Glomerular visceral epithelial cell (primary cell): ENCODE measurements around the gene CSNK1D.
"Not testable (repeated sequence)": the region's sequence is repeated elsewhere in the genome, so short reads cannot be mapped to it uniquely, and the experiment has no call there.

Experiments used
- DNase-seq: peaks from one replicate; pipeline ENCODE4 v3.0.0-alpha.2; 2016; ENCODE audit errors: extremely low spot score

The CSNK1D gene

GRCh38 chr17:82274134-82275020, 877 bp upstream of the CSNK1D start:
- DNase-seq = no peak

GRCh38 chr17:82272495-82273326, 789 bp downstream of the CSNK1D start:
- DNase-seq = peak; percentile 27

GRCh38 chr17:82271401-82271800, 2.1 kb downstream of the CSNK1D start:
- no peak for DNase-seq

GRCh38 chr17:82270651-82271050, 2.8 kb downstream of the CSNK1D start:
- DNase-seq = no peak

- no peak for DNase-seq
Observed at GRCh38 chr17:82269882-82270500, 3.5 kb downstream of the CSNK1D start.

- no peak for DNase-seq
Observed at GRCh38 chr17:82269138-82269881, 4.2 kb downstream of the CSNK1D start.

GRCh38 chr17:82267575-82268379, 5.7 kb downstream of the CSNK1D start:
- DNase-seq = peak; percentile 95

- DNase-seq = no peak
Observed at GRCh38 chr17:82266142-82266541, 7.4 kb downstream of the CSNK1D start.

GRCh38 chr17:82263641-82264040, 9.9 kb downstream of the CSNK1D start:
- no peak for DNase-seq

GRCh38 chr17:82262344-82262743, 11.2 kb downstream of the CSNK1D start:
- DNase-seq = no peak

- not testable (repeated sequence) for DNase-seq
Observed at GRCh38 chr17:82259972-82260961, 13.2 kb downstream of the CSNK1D start.

- no peak for DNase-seq
Observed at GRCh38 chr17:82258555-82258954, 14.9 kb downstream of the CSNK1D start.

GRCh38 chr17:82257473-82257872, 16.0 kb downstream of the CSNK1D start:
- no peak for DNase-seq

GRCh38 chr17:82256242-82256885, 17.1 kb downstream of the CSNK1D start:
- no peak for DNase-seq

- DNase-seq = no peak
Observed at GRCh38 chr17:82255402-82255972, 18.0 kb downstream of the CSNK1D start.

GRCh38 chr17:82254746-82255145, 18.8 kb downstream of the CSNK1D start:
- not testable (repeated sequence) for DNase-seq

- DNase-seq = not testable (repeated sequence)
Observed at GRCh38 chr17:82254096-82254495, 19.4 kb downstream of the CSNK1D start.

- no peak for DNase-seq
Observed at GRCh38 chr17:82253179-82253544, 20.3 kb downstream of the CSNK1D start.
